IPS-20b (cell line): ENCODE data around the gene LENG8.
"Not testable (repeated sequence)": the region's sequence is repeated elsewhere in the genome, so short reads cannot be mapped to it uniquely, and the experiment has no call there.

Experiments used
- H3K27ac ChIP-seq: one replicate; pipeline ENCODE4 v1.5.1; 2013; ENCODE audit warnings: low read length
- H3K27me3 ChIP-seq: 2 replicates; pipeline ENCODE4 v1.6.1; 2013; ENCODE audit warnings: mild to moderate bottlenecking, low read length, inconsistent platforms; ENCODE audit not compliant: insufficient read depth
- H3K36me3 ChIP-seq: 2 replicates; pipeline ENCODE4 v1.6.1; 2013; ENCODE audit warnings: low read depth, mild to moderate bottlenecking, inconsistent platforms, low read length, moderate library complexity; ENCODE audit not compliant: insufficient read depth
- H3K4me1 ChIP-seq: 2 replicates; pipeline ENCODE4 v1.6.1; 2013; ENCODE audit warnings: mild to moderate bottlenecking, control low read depth, inconsistent platforms, low read length, moderate library complexity; ENCODE audit not compliant: insufficient read depth
- H3K4me3 ChIP-seq: 2 replicates; pipeline ENCODE4 v1.5.1; 2013; ENCODE audit warnings: mild to moderate bottlenecking, low read length, inconsistent platforms
- H3K9ac ChIP-seq: 2 replicates; pipeline ENCODE4 v1.6.1; 2013; ENCODE audit warnings: low read depth, mild to moderate bottlenecking, inconsistent platforms, low read length, moderate library complexity
- H3K9me3 ChIP-seq: 2 replicates; pipeline ENCODE4 v1.6.1; 2013; ENCODE audit warnings: mild to moderate bottlenecking, low read depth, low read length, inconsistent platforms; ENCODE audit not compliant: insufficient read depth

Gene LENG8

GRCh38 chr19:54495284-54495683, 46.3 kb downstream of the LENG8 start:
- not testable (repeated sequence) for H3K27me3 ChIP-seq
- peaks cover 38% of the 10 kb centered on the region for H3K9me3 ChIP-seq

GRCh38 chr19:54497747-54498450, 48.9 kb downstream of the LENG8 start:
- H3K27ac ChIP-seq, H3K4me3 ChIP-seq, H3K9ac ChIP-seq, H3K4me1 ChIP-seq, H3K36me3 ChIP-seq, H3K27me3 ChIP-seq: not testable (repeated sequence)
- H3K9me3 ChIP-seq: peaks cover 49% of the 10 kb centered on the region

More at GRCh38 chr19:54495284-54495683, 46.3 kb downstream of the LENG8 start:
- H3K9ac ChIP-seq, H3K36me3 ChIP-seq, H3K27ac ChIP-seq, H3K4me3 ChIP-seq, H3K4me1 ChIP-seq: not testable (repeated sequence)

GRCh38 chr19:54498451-54498772, 49.4 kb downstream of the LENG8 start:
- not testable (repeated sequence) for H3K9ac ChIP-seq, H3K27ac ChIP-seq, H3K4me1 ChIP-seq, H3K36me3 ChIP-seq, H3K4me3 ChIP-seq, H3K27me3 ChIP-seq
- peaks cover 48% of the 10 kb centered on the region for H3K9me3 ChIP-seq

- Histone ChIP-seq H3K9me3 (peaks cover 42% of the 10 kb centered on the region), H3K36me3 (no peaks in the 10 kb centered on the region), H3K9ac (no peak within 1 kb of the TSS), H3K4me3 (no peak within 1 kb of the TSS), H3K4me1 (no peaks in the 10 kb centered on the region), H3K27me3 (no peaks in the 10 kb centered on the region), H3K27ac (no peak within 1 kb of the TSS)
Observed at GRCh38 chr19:54502518-54503048, 53.6 kb downstream of the LENG8 start, which contains the start of gene LAIR2. Gene LAIR2, plus strand, starts transcription at chr19:54502831. Its CDS starts 88 bp downstream, at chr19:54502919.

- H3K27ac ChIP-seq, H3K36me3 ChIP-seq, H3K27me3 ChIP-seq, H3K4me3 ChIP-seq, H3K4me1 ChIP-seq, H3K9ac ChIP-seq: not testable (repeated sequence)
- peaks cover 31% of the 10 kb centered on the region for H3K9me3 ChIP-seq
Observed at GRCh38 chr19:54505542-54505941, 56.5 kb downstream of the LENG8 start.

GRCh38 chr19:54506079-54506478, 57.1 kb downstream of the LENG8 start:
- no peak overlapping the region; the same call in 1 of the 2 replicates for H3K4me3 ChIP-seq
- H3K4me1 ChIP-seq: no peaks in the 10 kb centered on the region
- no peak overlapping the region for H3K9ac ChIP-seq
- H3K27ac ChIP-seq: no peak overlapping the region
- H3K27me3 ChIP-seq: no peaks in the 10 kb centered on the region
- H3K9me3 ChIP-seq: peaks cover 26% of the 10 kb centered on the region; the same call in 1 of the 2 replicates
- H3K36me3 ChIP-seq: no peaks in the 10 kb centered on the region

- H3K4me1 ChIP-seq, H3K36me3 ChIP-seq, H3K27ac ChIP-seq, H3K9ac ChIP-seq, H3K4me3 ChIP-seq, H3K27me3 ChIP-seq: not testable (repeated sequence)
- peaks cover 23% of the 10 kb centered on the region; the same call in 1 of the 2 replicates for H3K9me3 ChIP-seq
Observed at GRCh38 chr19:54507038-54507717, 58.2 kb downstream of the LENG8 start.

- no peaks in the 10 kb centered on the region for H3K27me3 ChIP-seq
- no peaks in the 10 kb centered on the region for H3K36me3 ChIP-seq
- H3K4me1 ChIP-seq: no peaks in the 10 kb centered on the region
- no peak overlapping the region for H3K4me3 ChIP-seq
- H3K9ac ChIP-seq: no peak overlapping the region
- no peak overlapping the region for H3K27ac ChIP-seq
- H3K9me3 ChIP-seq: peaks cover 18% of the 10 kb centered on the region; the same call in 1 of the 2 replicates
Observed at GRCh38 chr19:54507824-54508223, 58.8 kb downstream of the LENG8 start.

- not testable (repeated sequence) for H3K27me3 ChIP-seq, H3K4me3 ChIP-seq, H3K27ac ChIP-seq, H3K36me3 ChIP-seq, H3K9ac ChIP-seq, H3K4me1 ChIP-seq
- peaks cover 15% of the 10 kb centered on the region; the same call in 1 of the 2 replicates for H3K9me3 ChIP-seq
Observed at GRCh38 chr19:54508487-54508886, 59.5 kb downstream of the LENG8 start.

GRCh38 chr19:54509200-54509940, 60.4 kb downstream of the LENG8 start:
- not testable (repeated sequence) for H3K4me3 ChIP-seq, H3K27ac ChIP-seq, H3K36me3 ChIP-seq, H3K9ac ChIP-seq, H3K27me3 ChIP-seq, H3K4me1 ChIP-seq
- H3K9me3 ChIP-seq: peaks cover 13% of the 10 kb centered on the region
